Thoracic aorta (tissue), 2 donors: ENCODE data around the gene COMTD1. TPM values are rescaled to one million over a fixed set of nuclear protein-coding genes. Genes with fewer than 3 reads are reported as not detected.

ENCODE experiments used
- ATAC-seq: fragments of 150-250 bp; one replicate; pipeline ENCODE4 v1.8.0; 2017; ENCODE audit warnings: low read depth; ENCODE audit not compliant: insufficient number of reproducible peaks, low FRiP score
- DNase-seq: peaks from one replicate; pipeline ENCODE4 v3.0.0-alpha.2; 2020; ENCODE audit warnings: low spot score
- H3K27ac ChIP-seq, 2 donors: fragments of 200-600 bp; sonication (generic); 1 replicate in 1 of 2; 2 replicates in 1 of 2; pipeline ENCODE4 v1.5.1; 2016; ENCODE audit warnings: mild to moderate bottlenecking in 2 of 2, moderate library complexity in 2 of 2
- H3K27me3 ChIP-seq: fragments of 200-600 bp; sonication (generic); replicated peaks from 2 replicates; pipeline ENCODE4 v1.6.0; 2016; ENCODE audit warnings: mild to moderate bottlenecking; ENCODE audit not compliant: insufficient read depth
- H3K36me3 ChIP-seq: fragments of 200-600 bp; sonication (generic); one replicate; pipeline ENCODE4 v1.5.1; 2016
- H3K4me1 ChIP-seq, 2 donors: fragments of 200-600 bp; sonication (generic); 1 replicate in 1 of 2; 2 replicates in 1 of 2; pipeline versions ENCODE4 v1.5.1 to v1.6.0; 2016; ENCODE audit warnings: low read depth in 2 of 2, mild to moderate bottlenecking in 1 of 2; ENCODE audit not compliant: control insufficient read depth in 1 of 2
- H3K4me3 ChIP-seq: fragments of 200-600 bp; sonication (generic); 2 replicates; pipeline ENCODE4 v1.5.1; 2016; ENCODE audit warnings: mild to moderate bottlenecking
- H3K9me3 ChIP-seq: fragments of 200-600 bp; sonication (generic); 2 replicates; pipeline ENCODE4 v1.5.1; 2016
- CTCF ChIP-seq: fragments of 200-600 bp; sonication (generic); IDR thresholded peaks from one replicate; pipeline ENCODE4 v1.5.1; 2019; ENCODE audit warnings: antibody characterized with exemption
- total RNA-seq, 2 donors: library from RNA; depleted of rRNA; stranded (reverse); fragments of >200 nt; gene quantifications; one replicate each; pipeline versions ENCODE4 v1.1.0 to v1.2.3, GENCODE V29; 2016

Gene COMTD1
- total RNA-seq, 2 donors from 2014 or later: 19.0 to 35.6 TPM

- no peaks in the 10 kb centered on the region for H3K36me3 ChIP-seq
- no peaks in the 10 kb centered on the region for H3K9me3 ChIP-seq
- H3K27me3 ChIP-seq: no peaks in the 10 kb centered on the region
- no peak overlapping the region for H3K27ac ChIP-seq
- no peak for TF ChIP-seq CTCF
- ATAC-seq (no peak), DNase-seq (no peak)
- H3K4me1 ChIP-seq: peaks cover 0 to 6% of the 10 kb centered on the region in 2 donors
- peak overlapping the region; percentile 33 for H3K4me3 ChIP-seq
Measured at GRCh38 chr10:75276069-75276872, 40.5 kb upstream of the COMTD1 start.

- Histone ChIP-seq H3K9me3 (no peaks in the 10 kb centered on the region), H3K27me3 (no peaks in the 10 kb centered on the region), H3K36me3 (no peaks in the 10 kb centered on the region), H3K27ac (no peak overlapping the region), H3K4me3 (no peak overlapping the region), H3K4me1 (peaks cover 0 to 6% of the 10 kb centered on the region in 2 donors)
- no peak for TF ChIP-seq CTCF
- DNase-seq (no peak), ATAC-seq (no peak)
Measured at GRCh38 chr10:75272896-75273295, 37.1 kb upstream of the COMTD1 start.

- no peak overlapping the region for H3K4me3 ChIP-seq
- no peaks in the 10 kb centered on the region for H3K27me3 ChIP-seq
- ATAC-seq: no peak
- peaks cover 0 to 6% of the 10 kb centered on the region in 2 donors for H3K4me1 ChIP-seq
- H3K27ac ChIP-seq: no peak overlapping the region
- no peaks in the 10 kb centered on the region for H3K36me3 ChIP-seq
- no peaks in the 10 kb centered on the region for H3K9me3 ChIP-seq
- no peak for TF ChIP-seq CTCF
- DNase-seq: no peak
Measured at GRCh38 chr10:75272094-75272493, 36.3 kb upstream of the COMTD1 start.

GRCh38 chr10:75269605-75270004, 33.8 kb upstream of the COMTD1 start:
- Histone ChIP-seq H3K27ac (no peak overlapping the region), H3K36me3 (no peaks in the 10 kb centered on the region), H3K4me3 (no peak overlapping the region), H3K9me3 (no peaks in the 10 kb centered on the region), H3K27me3 (no peaks in the 10 kb centered on the region), H3K4me1 (peaks cover 0 to 6% of the 10 kb centered on the region in 2 donors)
- DNase-seq (no peak), ATAC-seq (no peak)
- TF ChIP-seq CTCF: no peak

- ATAC-seq: no peak
- no peak for TF ChIP-seq CTCF
- Histone ChIP-seq H3K4me1 (no peaks in the 10 kb centered on the region), H3K27me3 (no peaks in the 10 kb centered on the region), H3K27ac (no peak overlapping the region), H3K4me3 (no peak overlapping the region), H3K9me3 (no peaks in the 10 kb centered on the region), H3K36me3 (no peaks in the 10 kb centered on the region)
- DNase-seq: no peak
Measured at GRCh38 chr10:75266945-75267344, 31.2 kb upstream of the COMTD1 start.
